Measurements from ENCODE around the gene MXRA7. TPM values are rescaled to one million over a fixed set of nuclear protein-coding genes. Genes with fewer than 3 reads are reported as not detected.

Gene MXRA7
- total RNA-seq, 2 experiments from 2014 or later: 1.6 to 4.9 TPM

GRCh38 chr17:76688165-76688622, 22.6 kb downstream of the MXRA7 start:
- POLR2A ChIA-PET: no interaction called here
- Histone ChIP-seq H3K9me3 (ENCODE audit: low read length) (no peaks in the 10 kb centered on the region), H3K79me2 (ENCODE audit: insufficient read depth, low read depth, low read length) (no peaks in the 10 kb centered on the region), H3K4me2 (ENCODE audit: low read length) (no peak overlapping the region), H3K36me3 (ENCODE audit: insufficient read depth, low read length) (no peaks in the 10 kb centered on the region), H4K20me1 (ENCODE audit: insufficient read depth, low read length) (no peaks in the 10 kb centered on the region), H2AFZ (ENCODE audit: low read length) (no peak overlapping the region), H3K27ac (ENCODE audit: low read depth, low read length, poor library complexity, severe bottlenecking) (no peak overlapping the region), H3K9me2 (ENCODE audit: insufficient read depth, low read length) (no peaks in the 10 kb centered on the region), H3K4me3 (ENCODE audit: low read depth, low read length, poor library complexity, severe bottlenecking) (no peak overlapping the region), H3K4me1 (ENCODE audit: insufficient read depth, low read length, poor library complexity, severe bottlenecking) (no peaks in the 10 kb centered on the region)
- CTCF ChIA-PET (ENCODE audit: unreplicated experiment): no interaction called here
- no peak for TF ChIP-seq EZH2phosphoT487 (IDR thresholded peaks at IDR 0.05; ENCODE audit: borderline replicate concordance, low read depth, low read length)
- TF ChIP-seq CTCF (conservative IDR thresholded peaks at IDR 0.05; ENCODE audit: low read length): no peak
- DNase-seq (ENCODE audit: low spot score): no peak
- intact Hi-C loops (cut with micrococcal nuclease; ENCODE audit: unreplicated experiment): no loop called here
- no TSS peak for BruUV-seq (replicated peaks)

GRCh38 chr17:76687298-76688164, 23.2 kb downstream of the MXRA7 start:
- Histone ChIP-seq H3K79me2 (ENCODE audit: insufficient read depth, low read depth, low read length) (no peaks in the 10 kb centered on the region), H3K9me2 (ENCODE audit: insufficient read depth, low read length) (no peaks in the 10 kb centered on the region), H3K4me2 (ENCODE audit: low read length) (no peak overlapping the region), H3K9me3 (ENCODE audit: low read length) (no peaks in the 10 kb centered on the region), H3K27ac (ENCODE audit: low read depth, low read length, poor library complexity, severe bottlenecking) (no peak overlapping the region), H3K4me3 (ENCODE audit: low read depth, low read length, poor library complexity, severe bottlenecking) (no peak overlapping the region), H3K36me3 (ENCODE audit: insufficient read depth, low read length) (no peaks in the 10 kb centered on the region), H4K20me1 (ENCODE audit: insufficient read depth, low read length) (no peaks in the 10 kb centered on the region), H2AFZ (ENCODE audit: low read length) (no peak overlapping the region), H3K4me1 (ENCODE audit: insufficient read depth, low read length, poor library complexity, severe bottlenecking) (no peaks in the 10 kb centered on the region)
- BruUV-seq (replicated peaks): no TSS peak
- DNase-seq (ENCODE audit: low spot score): no peak
- ChIA-PET POLR2A (interaction anchor here (0.6 kb wide), 1 partner anchor 592 kb away, joined by 3 read pairs; no protein-coding TSS in a partner anchor), CTCF (ENCODE audit: unreplicated experiment) (no interaction called here)
- TF ChIP-seq CTCF (conservative IDR thresholded peaks at IDR 0.05; ENCODE audit: low read length): no peak
- no peak for TF ChIP-seq EZH2phosphoT487 (IDR thresholded peaks at IDR 0.05; ENCODE audit: borderline replicate concordance, low read depth, low read length)
- intact Hi-C loops (cut with micrococcal nuclease; ENCODE audit: unreplicated experiment): no loop called here

Measured in OCI-LY7 (cell line).